GM12874 (cell line): ENCODE results near the gene FUS.

Experiments used
- CTCF ChIP-seq: IDR thresholded peaks from 2 replicates; pipeline ENCODE4 v1.5.1; 2011; ENCODE audit warnings: low read depth, mild to moderate bottlenecking, control low read depth, low read length, moderate library complexity; ENCODE audit not compliant: insufficient read depth

FUS gene

GRCh38 chr16:31213342-31213741, 33.4 kb downstream of the FUS start:
- TF ChIP-seq CTCF: no peak

- no peak for TF ChIP-seq CTCF
Observed at GRCh38 chr16:31213877-31214707, 34.2 kb downstream of the FUS start, which contains the start of gene TRIM72. Gene TRIM72, plus strand, starts transcription at chr16:31214119. Its CDS starts 620 bp downstream, at chr16:31214739.

- peak; percentile 25; the same call in 1 of the 2 replicates for TF ChIP-seq CTCF
Observed at GRCh38 chr16:31214708-31215286, 34.9 kb downstream of the FUS start.

GRCh38 chr16:31215287-31216162, 35.6 kb downstream of the FUS start:
- TF ChIP-seq CTCF: no peak

GRCh38 chr16:31216422-31217135, 36.6 kb downstream of the FUS start, which contains the start of gene PYDC1:
Gene PYDC1, minus strand, starts transcription at chr16:31217135. Its CDS starts 107 bp downstream, at chr16:31217028.
- no peak for TF ChIP-seq CTCF

- TF ChIP-seq CTCF: no peak
Observed at GRCh38 chr16:31217136-31217530, 37.2 kb downstream of the FUS start.
